GM18951 (cell line): ENCODE results near the gene RPRD1A.
"Not testable (repeated sequence)": the region's sequence is repeated elsewhere in the genome, so short reads cannot be mapped to it uniquely, and the experiment has no call there.

ENCODE experiments used
- POLR2A ChIP-seq: IDR thresholded peaks from 4 replicates; pipeline ENCODE4 v1.6.1; 2011; ENCODE audit warnings: mild to moderate bottlenecking; ENCODE audit not compliant: insufficient read length, insufficient read depth; ENCODE audit errors: extremely low read depth
- in situ Hi-C: fragments of 300-500 bp; cut with MboI; formaldehyde crosslinking; loops from one replicate; pipeline ENCODE4 v1.12.0; 2022; ENCODE audit warnings: low sequenced_read_pairs, mixed read lengths, inconsistent platforms; ENCODE audit not compliant: unreplicated experiment

RPRD1A gene

GRCh38 chr18:36034299-36034895 is 33.0 kb downstream of the RPRD1A start:
- no peak for TF ChIP-seq POLR2A
- in situ Hi-C loops, result no loop called here

- no peak for TF ChIP-seq POLR2A
- in situ Hi-C loops, result no loop called here
These were observed 35.5 kb downstream of the RPRD1A start for GRCh38 chr18:36031903-36032302.

GRCh38 chr18:36031407-36031806 is 36.0 kb downstream of the RPRD1A start:
- in situ Hi-C loops, result no loop called here
- TF ChIP-seq POLR2A, result no peak

- in situ Hi-C loops, result no loop called here
- TF ChIP-seq POLR2A, result no peak
These were observed 38.5 kb downstream of the RPRD1A start for GRCh38 chr18:36028859-36029258.

- in situ Hi-C loops, result no loop called here
- no peak for TF ChIP-seq POLR2A
These were observed 42.3 kb downstream of the RPRD1A start for GRCh38 chr18:36025025-36025424.

GRCh38 chr18:36024241-36024640 is 43.1 kb downstream of the RPRD1A start:
- in situ Hi-C loops, result not testable (repeated sequence)

GRCh38 chr18:36023336-36023735 is 44.0 kb downstream of the RPRD1A start:
- in situ Hi-C loops, result no loop called here
- TF ChIP-seq POLR2A, result no peak

GRCh38 chr18:36020174-36020711 is 47.1 kb downstream of the RPRD1A start:
- no peak for TF ChIP-seq POLR2A
- in situ Hi-C loops, result no loop called here

GRCh38 chr18:36017232-36017631 is 50.1 kb downstream of the RPRD1A start:
- in situ Hi-C loops, result loop anchor here (10.0 kb wide), 1 partner anchor 268 kb away; no protein-coding TSS in a partner anchor
- no peak for TF ChIP-seq POLR2A

GRCh38 chr18:36015629-36016028 is 51.7 kb downstream of the RPRD1A start:
- in situ Hi-C loops, result loop anchor here (10.0 kb wide), 1 partner anchor 269 kb away; no protein-coding TSS in a partner anchor
- TF ChIP-seq POLR2A, result no peak

- in situ Hi-C loops, result loop anchor here (10.0 kb wide), 1 partner anchor 272 kb away; no protein-coding TSS in a partner anchor
- no peak for TF ChIP-seq POLR2A
These were observed 54.5 kb downstream of the RPRD1A start for GRCh38 chr18:36012891-36013290.

- TF ChIP-seq POLR2A, result no peak
- in situ Hi-C loops, result no loop called here
These were observed 58.1 kb downstream of the RPRD1A start for GRCh38 chr18:36009214-36009613.

GRCh38 chr18:36006997-36007396 is 60.4 kb downstream of the RPRD1A start:
- TF ChIP-seq POLR2A, result no peak
- in situ Hi-C loops, result no loop called here

- no peak for TF ChIP-seq POLR2A
- in situ Hi-C loops, result no loop called here
These were observed 67.4 kb downstream of the RPRD1A start for GRCh38 chr18:35999925-36000324.
